ENCODE measurements around the gene IKZF1.

The IKZF1 gene

GRCh38 chr7:50399206-50399605 is 94.7 kb downstream of the IKZF1 start:
- Mint-ChIP-seq H3K27ac (peak overlapping the region; percentile 99), H3K36me3 (ENCODE audit: low read depth) (peaks cover 86% of the 10 kb centered on the region), H3K4me3 (no peak overlapping the region), H3K9me3 (no peaks in the 10 kb centered on the region), H3K27me3 (no peaks in the 10 kb centered on the region), H3K4me1 (ENCODE audit: low read depth) (peaks cover 86% of the 10 kb centered on the region)

DNA sequence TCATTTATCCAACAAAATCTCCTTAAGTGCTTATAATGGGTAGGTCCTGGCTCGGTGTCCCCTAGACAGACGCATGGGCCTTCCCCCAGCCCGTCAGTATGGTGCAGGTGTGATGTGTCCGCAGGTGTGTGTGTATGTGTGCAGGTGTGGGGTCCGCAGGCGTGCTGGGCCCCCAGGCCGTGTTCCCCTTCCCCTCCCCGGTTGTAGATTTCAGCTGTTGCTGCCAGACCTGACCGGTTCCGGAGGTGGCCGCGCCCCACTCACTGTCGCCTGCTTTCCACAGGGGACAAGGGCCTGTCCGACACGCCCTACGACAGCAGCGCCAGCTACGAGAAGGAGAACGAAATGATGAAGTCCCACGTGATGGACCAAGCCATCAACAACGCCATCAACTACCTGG is 95.1 kb downstream of the IKZF1 start:
- H3K36me3 Mint-ChIP-seq (ENCODE audit: low read depth): peaks cover 85% of the 10 kb centered on the region
- no peaks in the 10 kb centered on the region for H3K27me3 Mint-ChIP-seq
- H3K4me1 Mint-ChIP-seq (ENCODE audit: low read depth): peaks cover 86% of the 10 kb centered on the region
- no peak overlapping the region for H3K4me3 Mint-ChIP-seq
- H3K27ac Mint-ChIP-seq: no peak overlapping the region
- no peaks in the 10 kb centered on the region for H3K9me3 Mint-ChIP-seq

DNA sequence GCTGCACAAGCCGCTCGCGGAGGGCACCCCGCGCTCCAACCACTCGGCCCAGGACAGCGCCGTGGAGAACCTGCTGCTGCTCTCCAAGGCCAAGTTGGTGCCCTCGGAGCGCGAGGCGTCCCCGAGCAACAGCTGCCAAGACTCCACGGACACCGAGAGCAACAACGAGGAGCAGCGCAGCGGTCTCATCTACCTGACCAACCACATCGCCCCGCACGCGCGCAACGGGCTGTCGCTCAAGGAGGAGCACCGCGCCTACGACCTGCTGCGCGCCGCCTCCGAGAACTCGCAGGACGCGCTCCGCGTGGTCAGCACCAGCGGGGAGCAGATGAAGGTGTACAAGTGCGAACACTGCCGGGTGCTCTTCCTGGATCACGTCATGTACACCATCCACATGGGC is 95.6 kb downstream of the IKZF1 start:
- no peak overlapping the region for H3K4me3 Mint-ChIP-seq
- H3K9me3 Mint-ChIP-seq: no peaks in the 10 kb centered on the region
- H3K4me1 Mint-ChIP-seq (ENCODE audit: low read depth): peaks cover 86% of the 10 kb centered on the region
- no peaks in the 10 kb centered on the region for H3K27me3 Mint-ChIP-seq
- H3K27ac Mint-ChIP-seq: no peak overlapping the region
- peaks cover 88% of the 10 kb centered on the region for H3K36me3 Mint-ChIP-seq (ENCODE audit: low read depth)

DNA sequence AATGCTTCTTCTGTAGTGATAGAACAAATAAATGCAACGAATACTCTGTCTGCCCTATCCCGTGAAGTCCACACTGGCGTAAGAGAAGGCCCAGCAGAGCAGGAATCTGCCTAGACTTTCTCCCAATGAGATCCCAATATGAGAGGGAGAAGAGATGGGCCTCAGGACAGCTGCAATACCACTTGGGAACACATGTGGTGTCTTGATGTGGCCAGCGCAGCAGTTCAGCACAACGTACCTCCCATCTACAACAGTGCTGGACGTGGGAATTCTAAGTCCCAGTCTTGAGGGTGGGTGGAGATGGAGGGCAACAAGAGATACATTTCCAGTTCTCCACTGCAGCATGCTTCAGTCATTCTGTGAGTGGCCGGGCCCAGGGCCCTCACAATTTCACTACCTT is 99.9 kb downstream of the IKZF1 start:
- Mint-ChIP-seq H3K9me3 (no peaks in the 10 kb centered on the region), H3K36me3 (ENCODE audit: low read depth) (peaks cover 61% of the 10 kb centered on the region), H3K4me1 (ENCODE audit: low read depth) (peaks cover 91% of the 10 kb centered on the region), H3K27me3 (no peaks in the 10 kb centered on the region), H3K27ac (peak overlapping the region; percentile 5), H3K4me3 (no peak overlapping the region)

GRCh38 chr7:50405221-50405620 is 100.7 kb downstream of the IKZF1 start:
- Mint-ChIP-seq H3K27ac (peak overlapping the region; percentile 58), H3K4me1 (ENCODE audit: low read depth) (peaks cover 95% of the 10 kb centered on the region), H3K4me3 (no peak overlapping the region), H3K9me3 (no peaks in the 10 kb centered on the region), H3K27me3 (no peaks in the 10 kb centered on the region), H3K36me3 (ENCODE audit: low read depth) (peaks cover 53% of the 10 kb centered on the region)

GRCh38 chr7:50406935-50407334 is 102.4 kb downstream of the IKZF1 start:
- Mint-ChIP-seq H3K36me3 (ENCODE audit: low read depth) (peaks cover 36% of the 10 kb centered on the region), H3K9me3 (no peaks in the 10 kb centered on the region), H3K4me3 (no peak overlapping the region), H3K4me1 (ENCODE audit: low read depth) (peaks cover 98% of the 10 kb centered on the region), H3K27me3 (no peaks in the 10 kb centered on the region), H3K27ac (peak overlapping the region; percentile 49)

- H3K4me3 Mint-ChIP-seq: peak overlapping the region; percentile 9
- H3K9me3 Mint-ChIP-seq: no peaks in the 10 kb centered on the region
- H3K27me3 Mint-ChIP-seq: no peaks in the 10 kb centered on the region
- H3K4me1 Mint-ChIP-seq (ENCODE audit: low read depth): peaks cover 82% of the 10 kb centered on the region
- peak overlapping the region; percentile 87 for H3K27ac Mint-ChIP-seq
- peaks cover 6% of the 10 kb centered on the region for H3K36me3 Mint-ChIP-seq (ENCODE audit: low read depth)
Observed at GRCh38 chr7:50409856-50410745, 105.6 kb downstream of the IKZF1 start.

- H3K9me3 Mint-ChIP-seq: no peaks in the 10 kb centered on the region
- no peaks in the 10 kb centered on the region for H3K27me3 Mint-ChIP-seq
- peak overlapping the region; percentile 87 for H3K27ac Mint-ChIP-seq
- no peak overlapping the region for H3K4me3 Mint-ChIP-seq
- peaks cover 82% of the 10 kb centered on the region for H3K4me1 Mint-ChIP-seq (ENCODE audit: low read depth)
- H3K36me3 Mint-ChIP-seq (ENCODE audit: low read depth): no peaks in the 10 kb centered on the region
Observed at GRCh38 chr7:50411332-50411731, 106.8 kb downstream of the IKZF1 start.

DNA sequence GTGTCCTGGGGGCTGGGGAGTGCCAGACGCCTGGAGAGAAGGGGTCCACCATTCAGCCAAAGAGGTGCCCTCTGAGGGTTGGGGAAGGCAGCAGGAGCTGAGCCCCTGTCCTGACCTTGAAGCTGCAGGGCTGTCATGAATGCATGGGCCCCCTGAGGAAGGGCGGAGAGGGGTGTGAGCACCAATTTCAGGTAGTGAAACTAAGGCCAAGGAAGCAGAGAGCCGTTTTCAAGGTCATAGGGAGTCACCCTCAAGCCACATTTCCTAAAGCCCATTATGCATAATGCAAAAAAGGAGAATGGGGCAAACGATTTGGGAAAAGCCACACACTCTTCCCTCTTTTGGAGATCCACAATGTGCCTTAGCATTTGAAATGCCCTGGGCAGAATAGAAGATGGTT is 108.5 kb downstream of the IKZF1 start:
- peaks cover 80% of the 10 kb centered on the region for H3K4me1 Mint-ChIP-seq (ENCODE audit: low read depth)
- no peaks in the 10 kb centered on the region for H3K27me3 Mint-ChIP-seq
- no peaks in the 10 kb centered on the region for H3K36me3 Mint-ChIP-seq (ENCODE audit: low read depth)
- H3K9me3 Mint-ChIP-seq: no peaks in the 10 kb centered on the region
- no peak overlapping the region for H3K4me3 Mint-ChIP-seq
- H3K27ac Mint-ChIP-seq: no peak overlapping the region

DNA sequence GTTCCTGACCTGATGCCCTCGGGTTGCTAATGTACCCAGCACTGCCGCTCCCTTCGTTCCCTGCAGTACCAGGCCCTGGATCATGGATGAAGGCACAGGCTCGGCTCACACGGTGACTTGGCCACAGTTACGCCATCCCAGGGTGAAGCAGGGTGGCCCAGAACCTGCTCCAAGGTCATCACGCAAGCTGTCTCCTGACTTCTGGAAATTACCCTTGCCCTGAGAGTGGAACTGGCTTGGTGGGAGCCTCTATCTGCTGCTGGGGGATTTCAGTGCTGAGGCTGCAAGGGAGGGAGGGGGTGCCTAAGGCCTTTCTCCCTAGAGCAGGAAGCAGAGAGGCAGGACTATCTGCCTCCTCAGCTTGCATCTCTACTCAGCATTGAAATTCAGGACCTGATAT is 109.0 kb downstream of the IKZF1 start:
- Mint-ChIP-seq H3K27me3 (no peaks in the 10 kb centered on the region), H3K27ac (no peak overlapping the region), H3K9me3 (no peaks in the 10 kb centered on the region), H3K36me3 (ENCODE audit: low read depth) (no peaks in the 10 kb centered on the region), H3K4me1 (ENCODE audit: low read depth) (peaks cover 75% of the 10 kb centered on the region), H3K4me3 (no peak overlapping the region)

DNA sequence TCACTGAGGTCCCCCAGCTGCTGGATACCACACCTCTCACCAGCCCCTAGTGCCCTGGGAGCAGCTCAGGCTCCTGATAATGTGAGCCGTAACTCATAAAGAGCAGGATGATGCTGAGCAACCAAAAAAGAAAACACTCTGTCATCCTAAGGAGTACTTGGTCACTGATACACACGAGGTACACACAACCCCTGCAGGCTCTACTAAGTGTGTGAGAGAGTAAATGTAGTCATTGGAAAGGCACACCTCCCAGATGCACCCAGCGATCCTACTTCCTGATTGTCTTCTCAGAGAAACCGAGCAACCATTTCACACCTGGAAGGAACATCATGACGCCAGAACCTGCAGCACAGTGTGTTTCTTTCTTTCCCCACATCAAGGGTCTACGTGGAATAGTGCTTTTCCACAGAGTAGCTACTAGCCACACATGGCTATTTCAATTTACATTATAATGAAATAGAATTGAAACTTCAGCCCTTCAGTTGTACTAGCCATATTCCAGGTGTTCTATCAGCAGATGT is 111.4 kb downstream of the IKZF1 start:
- Mint-ChIP-seq H3K27ac (peak overlapping the region; percentile 89), H3K27me3 (no peaks in the 10 kb centered on the region), H3K36me3 (ENCODE audit: low read depth) (no peaks in the 10 kb centered on the region), H3K4me3 (peak overlapping the region; percentile 34), H3K9me3 (no peaks in the 10 kb centered on the region), H3K4me1 (ENCODE audit: low read depth) (peaks cover 51% of the 10 kb centered on the region)

DNA sequence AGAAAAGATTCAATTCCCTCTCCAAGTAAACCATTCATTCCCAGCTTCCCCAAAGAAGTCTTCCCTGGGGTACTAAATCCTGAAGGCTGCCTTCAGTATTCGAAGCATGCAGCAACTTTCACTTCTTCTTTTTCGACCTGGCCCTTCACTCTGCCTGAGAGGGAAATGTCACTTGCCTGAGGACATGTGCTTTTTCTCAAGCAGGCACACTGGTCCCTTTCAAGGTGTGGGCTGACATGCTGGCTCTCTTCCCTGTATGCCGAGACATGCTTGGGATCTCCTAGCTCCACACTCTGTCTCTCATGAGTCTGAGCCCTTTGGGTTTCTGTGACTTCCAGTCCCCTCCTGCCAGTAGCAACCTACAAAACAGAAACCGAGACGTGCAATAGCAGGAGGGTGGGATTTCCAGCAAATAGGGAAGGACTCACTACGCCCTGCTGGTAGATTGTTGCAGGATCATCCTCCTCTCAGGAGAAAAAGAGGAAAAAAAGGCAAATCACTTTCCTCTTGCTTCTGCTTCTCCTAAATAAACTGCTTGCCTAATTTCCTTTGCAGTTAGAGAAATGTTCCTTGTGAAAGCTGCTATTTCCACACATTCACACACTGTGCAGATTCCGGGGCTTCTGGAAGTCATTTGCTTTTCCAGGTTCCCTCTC is 112.1 kb downstream of the IKZF1 start:
- Mint-ChIP-seq H3K4me1 (ENCODE audit: low read depth) (peaks cover 44% of the 10 kb centered on the region), H3K36me3 (ENCODE audit: low read depth) (no peaks in the 10 kb centered on the region), H3K9me3 (no peaks in the 10 kb centered on the region), H3K27me3 (no peaks in the 10 kb centered on the region), H3K27ac (peak overlapping the region; percentile 89), H3K4me3 (peak overlapping the region; percentile 34)

DNA sequence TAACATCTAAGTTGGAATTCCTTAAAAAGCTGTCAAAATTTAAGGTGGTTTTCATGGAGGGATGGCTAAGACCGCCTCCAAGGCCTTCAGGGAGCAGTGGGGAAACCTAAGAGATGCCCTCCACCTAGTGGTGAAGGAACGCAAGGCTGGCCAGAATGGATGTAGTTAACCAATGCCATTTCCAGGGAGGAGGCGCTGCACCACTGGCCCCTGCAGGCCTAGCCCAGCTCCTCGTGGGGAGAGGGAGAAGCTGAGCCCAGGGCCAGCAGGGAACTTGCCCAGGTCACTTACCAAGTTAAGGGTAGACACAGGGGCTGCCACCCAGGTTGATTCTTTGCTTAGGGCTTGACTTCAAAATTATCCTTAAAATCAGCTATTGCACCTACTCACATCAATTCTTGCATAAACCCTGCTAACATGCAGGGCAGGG is 113.6 kb downstream of the IKZF1 start:
- Mint-ChIP-seq H3K36me3 (ENCODE audit: low read depth) (no peaks in the 10 kb centered on the region), H3K4me3 (no peak overlapping the region), H3K9me3 (no peaks in the 10 kb centered on the region), H3K27me3 (no peaks in the 10 kb centered on the region), H3K4me1 (ENCODE audit: low read depth) (peaks cover 34% of the 10 kb centered on the region), H3K27ac (no peak overlapping the region)

DNA sequence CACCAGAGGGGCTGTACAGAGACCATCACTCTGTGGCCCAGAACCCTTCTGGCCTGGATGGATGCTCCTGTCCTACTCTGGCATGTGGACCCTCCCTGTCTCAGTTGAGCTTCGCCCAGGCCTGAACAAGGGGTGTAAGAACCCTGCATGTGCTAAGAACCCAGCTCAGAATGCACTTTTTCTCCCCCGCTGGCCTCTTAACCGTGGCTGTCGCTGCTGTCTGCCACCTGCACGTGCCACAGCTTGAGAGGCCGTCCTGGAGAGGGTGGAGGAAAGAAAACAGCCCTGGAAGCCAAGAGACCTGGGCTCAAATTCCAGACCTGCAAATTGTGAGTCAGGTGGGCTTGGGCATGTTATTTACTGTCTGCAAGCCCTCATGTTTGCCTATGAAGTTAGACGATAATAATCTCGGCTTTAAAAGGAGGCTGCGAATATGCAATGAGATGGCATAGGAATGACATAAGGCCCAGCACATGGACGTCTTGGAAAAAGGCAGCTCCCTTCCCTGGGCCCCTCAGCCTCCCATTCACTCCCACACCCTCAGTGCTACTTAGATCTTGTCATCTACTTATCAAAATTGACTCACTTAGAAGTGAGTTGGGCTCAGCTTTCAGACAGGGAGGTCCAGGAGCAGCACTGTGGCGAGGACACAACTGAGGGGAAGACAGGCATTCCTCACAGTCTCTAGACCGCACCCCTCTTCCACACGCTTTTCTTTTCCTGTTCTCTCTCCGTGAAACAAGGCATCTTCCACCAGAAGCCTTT is 114.2 kb downstream of the IKZF1 start:
- no peaks in the 10 kb centered on the region for H3K36me3 Mint-ChIP-seq (ENCODE audit: low read depth)
- no peak overlapping the region for H3K4me3 Mint-ChIP-seq
- H3K27ac Mint-ChIP-seq: no peak overlapping the region
- H3K4me1 Mint-ChIP-seq (ENCODE audit: low read depth): peaks cover 34% of the 10 kb centered on the region
- H3K27me3 Mint-ChIP-seq: no peaks in the 10 kb centered on the region
- no peaks in the 10 kb centered on the region for H3K9me3 Mint-ChIP-seq

DNA sequence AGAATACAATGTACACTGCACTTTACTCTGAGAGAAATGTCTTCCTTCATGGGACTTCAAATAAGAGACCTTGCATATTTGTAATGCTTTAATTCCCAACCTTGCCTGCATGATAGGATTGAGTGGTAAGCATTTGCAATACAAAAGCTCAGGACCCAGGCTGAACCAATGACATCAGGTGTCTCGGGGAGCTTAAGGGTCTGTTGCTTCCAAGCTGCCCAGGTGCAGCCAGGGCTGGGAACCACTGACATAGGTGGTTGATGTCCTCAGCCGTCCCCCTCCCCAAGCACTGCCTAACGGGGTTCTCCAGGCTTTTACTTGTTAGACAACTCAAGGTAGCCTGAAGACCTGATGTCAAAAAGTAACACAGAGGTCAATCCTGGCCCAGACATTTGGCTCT is 116.5 kb downstream of the IKZF1 start:
- Mint-ChIP-seq H3K4me3 (no peak overlapping the region), H3K36me3 (ENCODE audit: low read depth) (no peaks in the 10 kb centered on the region), H3K27ac (no peak overlapping the region), H3K27me3 (no peaks in the 10 kb centered on the region), H3K9me3 (no peaks in the 10 kb centered on the region), H3K4me1 (ENCODE audit: low read depth) (peaks cover 18% of the 10 kb centered on the region)

Measured in stimulated activated naive CD8-positive, alpha-beta T cell treated with anti-CD3 and anti-CD28 coated beads, Interleukin-15, Interleukin-2, amounts not matched to agents 100 ng/mL and 50 ng/mL, for 24 hours (primary cell).